ENCODE results near the gene BICRAL.

GRCh38 chr6:42779521-42779920 lies 2.3 kb upstream of the BICRAL start:
- TF ChIP-seq POLR2A (IDR thresholded peaks at IDR 0.05; ENCODE audit: low read depth, low read length) (no peak), POLR2AphosphoS5 (IDR thresholded peaks at IDR 0.05; ENCODE audit: low read depth, low read length) (no peak)
